Measurements from ENCODE around the gene PSMB7. TPM values are rescaled to one million over a fixed set of nuclear protein-coding genes. Genes with fewer than 3 reads are reported as not detected.

PSMB7 gene
- total and polyA plus RNA-seq, 2 of the 8 experiments (the other 6 are each of a cell fraction or from before 2014, with no cell fraction given): 222 to 357 TPM

GRCh38 chr9:124419832-124420489 is 4.7 kb upstream of the PSMB7 start (continued):
- no peak for TF ChIP-seq RNF2 (IDR thresholded peaks at IDR 0.05; ENCODE audit: borderline replicate concordance, low read depth, low read length, missing control alignments, poor library complexity, severe bottlenecking)

Data from H1 (cell line).